ENCODE data around the gene RCBTB1.
"Not testable (repeated sequence)": the region's sequence is repeated elsewhere in the genome, so short reads cannot be mapped to it uniquely, and the experiment has no call there.

Gene RCBTB1

DNA sequence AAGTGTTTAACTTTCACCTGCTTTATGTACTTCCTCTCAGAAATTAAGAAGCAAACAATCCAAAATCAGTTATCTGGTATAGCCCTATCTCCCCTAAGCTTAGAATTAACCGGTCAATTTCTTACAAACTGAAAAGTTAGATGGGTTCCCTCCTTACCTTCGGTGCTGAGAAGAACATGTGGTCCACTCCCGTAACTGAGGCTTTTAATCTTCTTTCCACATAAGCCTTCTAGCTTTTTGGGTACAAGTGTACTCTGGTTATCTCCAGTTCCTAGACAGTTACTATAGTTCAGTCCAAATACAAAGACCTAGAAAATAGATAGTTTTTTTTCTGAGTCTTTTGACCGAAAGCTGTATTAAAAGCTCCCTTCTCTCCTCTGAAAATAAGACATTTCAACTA is 18.9 kb downstream of the RCBTB1 start:
- Histone ChIP-seq H3K27ac (no peak overlapping the region), H3K27me3 (ENCODE audit: insufficient read depth, low read depth, severe bottlenecking) (no peaks in the 10 kb centered on the region), H3K9me3 (ENCODE audit: severe bottlenecking) (no peaks in the 10 kb centered on the region), H3K36me3 (peaks cover 13% of the 10 kb centered on the region), H3K4me3 (ENCODE audit: low read depth, low read length) (no peak overlapping the region)
- no peak for DNase-seq
- no peak for TF ChIP-seq CTCF (IDR thresholded peaks at IDR 0.05; ENCODE audit: low read depth, low read length)

- H3K27ac ChIP-seq; H3K9me3 ChIP-seq (ENCODE audit: severe bottlenecking); H3K4me3 ChIP-seq (ENCODE audit: low read depth, low read length); H3K27me3 ChIP-seq (ENCODE audit: insufficient read depth, low read depth, severe bottlenecking); DNase-seq: not testable (repeated sequence)
- peaks cover 13% of the 10 kb centered on the region for H3K36me3 ChIP-seq
Observed at GRCh38 chr13:49565461-49565860, 19.9 kb downstream of the RCBTB1 start.

GRCh38 chr13:49563516-49563915 is 21.8 kb downstream of the RCBTB1 start:
- Histone ChIP-seq H3K36me3 (peaks cover 19% of the 10 kb centered on the region), H3K27me3 (ENCODE audit: insufficient read depth, low read depth, severe bottlenecking) (no peaks in the 10 kb centered on the region), H3K9me3 (ENCODE audit: severe bottlenecking) (no peaks in the 10 kb centered on the region), H3K27ac (no peak overlapping the region), H3K4me3 (ENCODE audit: low read depth, low read length) (no peak overlapping the region)
- DNase-seq, result no peak
- no peak for TF ChIP-seq CTCF (IDR thresholded peaks at IDR 0.05; ENCODE audit: low read depth, low read length)

DNA sequence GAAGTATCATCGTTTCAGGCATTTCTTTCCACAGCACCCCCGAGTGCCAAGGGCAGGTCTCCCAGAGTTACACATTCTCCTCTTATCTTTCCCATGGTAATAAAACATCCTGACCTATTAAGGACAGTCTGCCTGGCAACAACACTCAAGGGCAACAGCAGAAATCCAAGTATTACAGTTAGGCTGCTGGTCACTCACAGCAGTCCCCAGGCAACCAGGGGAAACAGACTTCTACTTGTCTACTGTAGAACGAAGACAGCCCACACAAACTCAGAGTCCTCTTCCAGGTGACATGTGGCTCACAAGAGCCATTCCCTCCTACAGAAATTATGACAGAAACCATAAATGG is 24.3 kb downstream of the RCBTB1 start:
- Histone ChIP-seq H3K9me3 (ENCODE audit: severe bottlenecking) (no peaks in the 10 kb centered on the region), H3K4me3 (ENCODE audit: low read depth, low read length) (no peak overlapping the region), H3K36me3 (peaks cover 16% of the 10 kb centered on the region), H3K27me3 (ENCODE audit: insufficient read depth, low read depth, severe bottlenecking) (no peaks in the 10 kb centered on the region), H3K27ac (peak overlapping the region; percentile 41)
- peak; percentile 12 for DNase-seq
- no peak for TF ChIP-seq CTCF (IDR thresholded peaks at IDR 0.05; ENCODE audit: low read depth, low read length)

DNA sequence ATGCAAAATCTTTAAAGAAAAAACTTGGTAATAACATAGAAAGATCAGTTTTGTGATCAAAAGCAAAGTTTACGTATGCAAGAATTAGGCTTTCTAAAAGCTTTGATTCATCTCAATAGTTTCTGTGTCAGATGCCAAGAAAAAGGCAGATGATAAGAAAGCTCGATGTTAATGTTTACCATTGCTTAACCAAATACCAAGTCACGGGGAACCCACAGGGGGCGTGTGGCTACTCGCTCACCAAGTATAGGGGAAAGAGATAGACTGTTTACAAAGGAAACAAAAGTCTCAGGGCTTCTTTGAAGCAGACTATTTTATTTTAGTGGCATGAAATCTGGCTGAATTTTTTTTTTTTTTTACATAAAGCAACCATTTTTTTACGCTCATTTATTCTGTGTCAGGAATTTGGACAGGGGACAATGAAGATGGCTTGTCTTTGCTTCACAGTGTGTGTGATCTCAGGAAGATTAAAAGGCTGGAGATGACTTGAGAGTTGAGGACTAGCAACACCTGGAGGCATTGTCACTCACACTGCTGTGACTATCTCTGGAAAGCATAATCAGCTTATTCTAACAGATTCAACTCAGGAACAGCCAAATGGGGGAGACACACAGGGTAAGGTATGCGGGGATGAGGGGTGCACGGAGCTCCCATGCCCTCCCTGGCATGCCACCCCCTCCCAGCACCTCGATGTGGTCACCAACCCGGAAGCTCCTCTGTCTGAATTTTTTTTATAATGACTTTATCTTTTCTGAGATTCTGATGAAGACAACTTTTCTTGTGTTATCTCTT is 24.9 kb downstream of the RCBTB1 start:
- no peaks in the 10 kb centered on the region for H3K9me3 ChIP-seq (ENCODE audit: severe bottlenecking)
- H3K4me3 ChIP-seq (ENCODE audit: low read depth, low read length), result no peak overlapping the region
- peak overlapping the region; percentile 41 for H3K27ac ChIP-seq
- H3K27me3 ChIP-seq (ENCODE audit: insufficient read depth, low read depth, severe bottlenecking), result no peaks in the 10 kb centered on the region
- H3K36me3 ChIP-seq, result peaks cover 16% of the 10 kb centered on the region
- TF ChIP-seq CTCF (IDR thresholded peaks at IDR 0.05; ENCODE audit: low read depth, low read length), result no peak
- peak; percentile 14 for DNase-seq

- no peak for DNase-seq
- Histone ChIP-seq H3K36me3 (peaks cover 13% of the 10 kb centered on the region), H3K27me3 (ENCODE audit: insufficient read depth, low read depth, severe bottlenecking) (no peaks in the 10 kb centered on the region), H3K9me3 (ENCODE audit: severe bottlenecking) (no peaks in the 10 kb centered on the region), H3K27ac (no peak overlapping the region), H3K4me3 (ENCODE audit: low read depth, low read length) (no peak overlapping the region)
- TF ChIP-seq CTCF (IDR thresholded peaks at IDR 0.05; ENCODE audit: low read depth, low read length), result no peak
Observed at GRCh38 chr13:49559006-49559405, 26.4 kb downstream of the RCBTB1 start.

Data from WERI-Rb-1 (cell line).